CD1c-positive myeloid dendritic cell (primary cell): ENCODE measurements around the gene DNLZ.
"Not testable (repeated sequence)": the region's sequence is repeated elsewhere in the genome, so short reads cannot be mapped to it uniquely, and the experiment has no call there.

Source experiments
- DNase-seq: peaks from one replicate; pipeline ENCODE4 v3.0.0-alpha.2; 2016; ENCODE audit errors: extremely low spot score

Gene DNLZ

GRCh38 chr9:136363106-136363948 is at the start of gene DNLZ:
Gene DNLZ (minus strand): TSS chr9:136363744. CDS start chr9:136363714, 30 bp downstream.
- peak; percentile 96 for DNase-seq

DNA sequence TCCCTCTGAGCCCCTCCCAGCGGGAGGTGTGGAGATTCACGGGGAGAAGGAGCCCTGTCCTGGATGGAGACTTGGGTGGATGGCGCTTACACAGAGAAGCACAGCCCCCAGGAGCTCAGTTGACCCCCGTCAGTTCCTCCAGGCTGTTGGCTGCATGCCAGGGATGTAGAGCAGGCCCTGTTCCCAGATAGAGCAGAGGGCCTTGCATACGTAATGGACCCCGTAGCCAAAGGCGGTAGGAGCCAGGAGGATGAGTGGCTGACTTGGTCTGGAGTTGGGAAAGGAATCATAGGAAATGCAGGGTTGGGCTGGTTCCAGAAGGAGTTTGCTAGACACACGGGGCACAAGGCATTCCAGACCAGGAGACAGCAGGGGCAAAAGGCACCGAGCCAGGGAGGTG is 49.4 kb upstream of the DNLZ start:
- no peak for DNase-seq

DNA sequence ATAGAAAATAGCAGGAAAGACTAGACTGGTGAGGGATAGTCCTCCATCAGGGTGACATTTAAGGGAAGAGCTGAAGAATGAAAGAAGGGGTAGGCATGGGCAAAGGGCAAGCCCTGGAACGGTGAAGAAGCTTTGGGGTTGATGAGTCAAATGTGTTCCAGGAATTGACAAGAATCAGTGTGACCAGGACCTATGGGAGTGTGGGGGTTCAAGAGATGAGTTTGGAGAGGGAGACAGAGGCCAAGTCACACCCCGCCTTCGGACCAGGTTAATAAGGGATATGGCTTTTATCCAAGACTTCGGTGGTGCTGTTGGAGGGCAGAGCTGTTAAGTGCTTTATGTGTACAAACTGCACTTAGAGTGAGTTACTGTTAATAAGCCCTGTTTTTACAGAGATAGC is 47.8 kb upstream of the DNLZ start:
- DNase-seq = no peak

GRCh38 chr9:136410500-136411287 is 47.1 kb upstream of the DNLZ start, which contains the start of the genes ENTR1 and PMPCA:
Gene ENTR1 (minus strand): TSS chr9:136410614. CDS start chr9:136410397, 217 bp downstream.
Gene PMPCA (plus strand): TSS chr9:136410658. CDS start chr9:136410669, 11 bp downstream.
- peak; percentile 98 for DNase-seq

- DNase-seq = peak; percentile 52
Observed at GRCh38 chr9:136409557-136410455, 46.3 kb upstream of the DNLZ start.

DNA sequence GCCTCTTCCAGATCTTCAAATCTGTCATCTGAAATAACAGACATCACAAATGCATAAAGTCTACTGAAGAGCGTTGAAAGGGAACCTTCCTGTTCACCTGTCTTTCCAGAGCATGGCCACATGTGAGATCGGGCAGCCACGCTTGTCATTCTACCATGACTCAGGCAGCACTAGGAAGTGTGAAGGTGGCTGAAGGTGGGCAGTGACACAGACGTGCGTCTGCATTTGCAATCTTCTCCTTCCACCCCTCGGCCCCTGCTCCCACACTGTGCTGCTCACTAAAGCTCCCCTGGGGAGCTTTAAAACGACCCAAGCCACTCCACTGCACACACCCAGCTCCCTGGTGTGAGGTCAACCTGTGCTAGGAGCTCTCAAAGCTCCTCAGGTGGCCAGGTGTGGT is 44.4 kb upstream of the DNLZ start:
- no peak for DNase-seq

DNA sequence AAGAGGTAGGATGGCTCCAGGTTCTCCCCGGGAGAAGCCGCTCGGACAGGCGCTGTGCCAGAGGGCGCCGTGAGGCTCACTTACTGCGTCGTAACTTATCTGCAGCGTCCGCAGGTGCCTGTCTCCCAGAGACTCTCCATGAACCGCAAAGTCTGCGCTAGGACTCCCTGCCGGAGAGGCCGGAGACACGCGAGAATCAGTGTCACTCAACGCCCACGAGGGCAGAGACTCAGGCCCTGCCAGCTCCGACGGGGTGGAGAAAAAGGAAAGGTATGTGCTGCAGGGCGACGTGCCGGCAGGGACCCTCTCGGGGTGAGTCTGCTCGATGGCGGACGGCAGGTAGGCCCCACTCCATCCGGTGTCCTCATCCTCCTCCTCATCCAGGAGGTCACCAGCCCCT is 43.5 kb upstream of the DNLZ start:
- not testable (repeated sequence) for DNase-seq

DNA sequence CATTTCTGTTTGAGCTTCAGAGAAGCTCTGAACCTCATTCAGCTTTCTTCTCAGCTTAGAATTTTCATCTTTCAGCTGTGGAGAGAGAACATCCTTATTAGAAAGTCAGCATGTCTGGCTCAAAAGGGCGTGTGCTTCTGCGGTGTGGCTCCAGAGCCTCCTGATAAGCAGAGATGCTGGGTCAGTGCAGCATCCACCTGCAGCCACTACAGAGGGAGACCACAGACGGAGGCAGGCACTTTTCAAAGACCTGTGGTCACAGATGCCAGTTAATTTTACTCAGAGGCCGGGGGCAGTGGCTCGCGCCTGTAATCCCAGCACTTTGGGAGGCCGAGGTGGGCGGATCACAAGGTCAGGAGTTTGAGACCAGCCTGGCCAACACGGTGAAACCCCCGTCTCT is 42.4 kb upstream of the DNLZ start:
- not testable (repeated sequence) for DNase-seq

DNA sequence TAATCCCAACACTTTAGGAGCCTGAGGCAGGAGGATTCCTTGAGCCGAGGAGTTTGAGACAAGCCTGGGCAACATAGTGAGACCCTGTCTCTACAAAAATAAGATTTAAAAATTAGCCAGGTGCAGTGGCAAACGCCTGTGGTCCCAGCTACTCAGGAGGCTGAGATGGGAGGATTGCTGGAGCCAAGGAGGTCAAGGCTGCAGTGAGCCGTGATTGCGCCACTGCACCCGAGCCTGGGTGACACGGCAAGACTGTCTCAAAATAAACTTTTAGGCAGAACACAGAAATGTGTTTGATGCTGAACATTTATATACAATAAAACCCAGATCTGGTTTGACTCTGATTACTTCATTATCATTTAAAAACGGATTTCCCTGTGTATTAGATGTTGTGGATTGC is 41.9 kb upstream of the DNLZ start:
- no peak for DNase-seq

DNA sequence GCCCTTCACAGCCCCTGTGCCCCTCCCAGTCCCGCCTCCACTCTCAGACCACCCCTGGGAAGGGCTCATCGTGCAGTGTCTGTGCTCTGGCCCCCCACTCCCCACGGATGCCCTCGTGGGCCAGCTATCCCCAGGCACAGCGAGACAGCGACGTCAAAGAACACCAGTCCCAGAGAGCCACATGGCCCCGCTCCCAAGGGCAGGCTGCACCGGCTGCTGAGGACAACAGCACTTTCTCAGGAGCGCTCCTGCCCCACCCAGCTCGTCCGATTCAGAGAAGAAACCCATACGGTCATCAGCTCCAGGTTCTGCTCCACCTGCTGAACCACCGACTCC is 41.2 kb upstream of the DNLZ start:
- DNase-seq = no peak

DNA sequence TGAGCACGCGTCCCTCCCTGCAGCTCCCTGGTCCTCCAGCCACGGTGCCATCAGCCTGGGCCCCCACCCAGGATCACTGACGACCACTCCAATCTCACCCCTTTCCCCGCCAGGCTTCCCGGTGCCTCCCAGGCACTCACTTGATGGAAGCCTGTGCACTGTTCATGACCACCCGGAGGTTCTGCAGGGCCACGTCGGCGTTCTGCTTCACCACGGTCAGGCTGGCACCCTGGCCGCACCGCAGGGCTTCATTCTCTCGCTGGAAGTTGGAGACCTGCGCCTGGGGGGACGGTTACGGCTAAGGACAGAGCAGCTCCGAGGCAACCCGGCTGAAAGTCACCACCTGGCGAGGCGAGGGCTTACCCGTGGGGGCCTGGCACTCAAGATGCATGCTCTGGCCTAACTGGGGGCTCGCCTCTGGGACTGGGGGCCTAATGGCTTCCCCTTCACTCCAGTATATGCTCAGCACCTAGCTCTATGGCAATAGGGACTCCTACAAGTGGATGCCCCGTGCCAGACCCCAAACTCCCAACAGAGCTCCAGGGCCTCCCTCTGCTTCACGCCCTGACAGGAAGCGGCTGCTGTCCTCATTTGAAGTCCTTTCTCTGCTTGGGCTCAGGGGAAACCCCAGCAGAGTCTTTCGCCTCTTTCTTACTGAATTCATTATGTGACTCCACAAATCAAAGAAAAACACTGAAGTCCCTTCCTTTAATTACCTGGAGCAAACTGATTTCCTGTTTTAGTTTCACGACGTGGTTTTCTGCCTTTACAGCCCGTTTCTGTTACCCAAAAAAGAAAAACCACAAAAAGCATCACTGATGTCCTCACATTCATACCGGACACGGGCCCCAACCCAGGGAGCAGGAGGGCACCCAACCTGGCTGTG is 40.6 kb upstream of the DNLZ start:
- no peak for DNase-seq

- peak; percentile 40 for DNase-seq
Observed at GRCh38 chr9:136403538-136403914, 40.0 kb upstream of the DNLZ start.

DNA sequence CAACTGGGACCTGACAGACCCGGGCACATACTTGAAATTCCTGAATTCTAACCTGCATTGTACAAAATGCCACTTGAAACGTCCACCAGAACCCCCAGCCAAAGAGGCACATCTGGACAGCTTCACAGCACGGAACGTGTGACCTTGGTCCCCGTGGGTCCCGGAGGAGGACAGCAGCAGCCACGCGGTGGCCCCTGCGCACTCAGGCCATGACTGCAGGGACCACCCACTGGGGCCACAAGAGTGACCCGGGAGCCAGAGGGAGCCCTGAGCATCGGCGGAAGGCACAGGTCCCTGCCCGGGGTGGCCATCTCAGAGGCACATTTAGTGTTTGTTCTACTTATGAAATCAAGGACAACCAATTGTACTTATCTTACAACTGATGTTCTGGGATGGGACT is 38.5 kb upstream of the DNLZ start:
- DNase-seq = no peak

GRCh38 chr9:136401173-136401922 is 37.8 kb upstream of the DNLZ start:
- DNase-seq = no peak

DNA sequence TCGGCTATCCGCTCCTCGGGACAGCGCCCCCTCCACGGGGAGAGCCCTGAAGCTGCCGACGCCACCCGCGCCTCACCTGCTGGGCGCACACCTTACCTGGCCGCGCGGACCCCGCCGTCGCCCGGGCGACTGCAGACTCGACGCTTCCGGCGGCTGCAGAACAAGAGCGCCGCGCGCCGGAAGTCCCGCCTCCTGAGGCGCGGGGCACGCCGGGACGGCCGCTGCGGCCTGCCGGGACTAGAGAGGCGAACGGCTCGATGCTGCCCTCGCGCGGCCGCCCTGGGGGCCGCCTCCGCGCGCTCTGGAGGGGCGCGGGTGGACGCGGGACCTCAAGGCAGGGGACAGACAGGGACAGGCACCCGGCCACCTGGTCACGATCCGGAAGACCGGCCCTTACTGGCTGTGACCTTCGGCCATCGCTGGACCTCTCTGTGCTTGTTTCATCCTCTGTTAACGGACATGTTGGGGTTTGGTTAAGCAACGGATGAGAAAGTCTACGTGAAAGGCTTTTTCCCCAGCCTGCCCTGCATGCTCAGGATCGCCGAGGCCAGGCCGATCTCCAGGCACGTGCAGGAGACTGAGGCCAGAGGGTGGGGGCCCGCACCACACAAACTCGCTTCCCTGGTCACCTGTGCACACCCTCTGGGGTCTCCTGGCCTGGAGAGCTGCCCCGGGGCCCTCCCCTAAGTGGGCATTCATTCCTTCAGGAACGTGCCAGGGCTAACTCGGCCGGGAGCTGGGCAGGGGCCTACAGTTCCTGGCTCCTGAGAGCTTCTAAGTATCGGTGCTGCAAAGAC is 36.7 kb upstream of the DNLZ start, which contains the start of gene SNAPC4:
Gene SNAPC4, minus strand, starts transcription at position 133 of the 797 bp plus-strand sequence. CDS start 1,742 bp downstream, outside the sequence.
- DNase-seq = peak; percentile 95

DNA sequence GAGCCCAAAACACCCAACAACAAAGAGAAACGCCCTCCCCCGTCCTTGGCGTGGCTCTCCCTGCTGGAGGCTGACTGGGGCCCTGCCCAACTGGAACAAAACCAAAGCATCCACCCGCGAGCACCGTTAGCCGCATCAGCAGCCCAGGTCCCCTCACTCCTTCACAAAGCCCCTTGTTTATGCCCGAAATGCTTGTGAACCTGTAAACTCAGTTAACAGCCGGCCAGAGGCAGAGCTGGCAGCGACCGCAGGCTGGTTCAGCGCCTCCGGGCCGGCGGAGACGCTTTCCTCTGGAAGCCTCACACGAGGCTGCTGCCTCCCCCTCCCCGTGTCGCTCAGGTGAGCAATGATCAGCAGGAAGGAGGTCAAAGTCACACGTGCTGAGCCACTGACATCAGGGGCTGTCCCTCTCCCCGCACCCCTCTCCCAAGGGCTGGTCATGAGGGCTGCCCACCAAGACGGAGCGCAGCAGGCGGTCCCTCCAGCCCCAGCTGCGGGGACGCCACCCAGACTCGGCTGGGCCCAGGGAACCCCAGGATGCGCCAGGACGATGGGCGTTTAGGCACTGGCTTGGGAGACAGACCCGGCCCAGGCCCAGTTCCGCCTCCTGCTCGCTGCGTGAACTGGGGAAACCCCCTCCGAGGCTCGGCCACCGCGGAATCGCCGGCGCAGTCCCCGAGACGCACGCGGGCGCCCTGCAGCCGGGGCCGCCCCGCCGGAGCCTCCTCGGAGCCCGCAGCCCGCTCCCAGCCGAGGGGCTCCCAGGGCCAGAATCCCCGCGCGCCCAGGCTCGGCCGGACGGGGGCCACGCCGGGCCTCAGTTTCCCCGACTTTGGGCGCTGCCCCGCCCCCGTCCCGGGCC is 35.9 kb upstream of the DNLZ start:
- peak; percentile 44 for DNase-seq

DNA sequence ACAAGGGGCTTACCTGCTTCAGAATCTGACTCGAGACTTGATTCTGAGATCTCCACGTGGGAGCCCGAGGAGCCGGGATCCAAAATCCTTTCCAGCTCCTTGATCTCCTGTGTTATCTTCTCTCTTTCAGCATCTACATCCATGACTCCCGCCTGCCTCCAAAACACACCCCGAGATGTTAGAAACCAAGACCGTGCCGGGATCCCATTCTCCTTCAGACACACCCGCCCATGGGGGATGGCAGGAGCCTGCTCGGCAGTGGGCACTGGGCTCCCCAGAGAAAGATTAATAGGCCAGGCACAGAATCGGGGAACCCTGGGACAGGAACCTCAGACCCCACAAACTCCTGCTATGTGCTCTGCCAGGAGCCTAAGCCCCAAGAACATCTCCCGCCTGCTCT is 34.7 kb upstream of the DNLZ start:
- no peak for DNase-seq

- DNase-seq = no peak
Observed at GRCh38 chr9:136397643-136398042, 34.1 kb upstream of the DNLZ start.
